IMR-90 (cell line): ENCODE data around the gene AGO1. TPM values are rescaled to one million over a fixed set of nuclear protein-coding genes. Genes with fewer than 3 reads are reported as not detected.

Experiments used
- ATAC-seq: fragments of 200-7000 bp; cut with Tn5 transposase; 2 replicates; pipeline ENCODE4 v1.9.1; 2020; ENCODE audit warnings: low read depth, mild to moderate bottlenecking, moderate library complexity
- BruUV-seq: library from RNA; stranded (reverse); fragments of 400-500 nt; replicated peaks from 2 replicates; lab custom pipeline; 2021; lab: Mats Ljungman, UMichigan
- CTCF ChIA-PET: fragments of 300-600 bp; formaldehyde crosslinking; extraction: SDS; loops from one replicate; lab custom pipeline; 2021; ENCODE audit warnings: antibody characterized with exemption; lab: Yijun Ruan, JAX
- POLR2A ChIA-PET: fragments of 300-600 bp; sonication (Branson Sonifier 250); formaldehyde crosslinking; loops from one replicate; lab custom pipeline; 2022; ENCODE audit warnings: antibody characterized with exemption; ENCODE audit not compliant: unreplicated experiment; lab: Charles Lee
- DNase-seq: peaks from one replicate; pipeline ENCODE4 v3.0.0; 2013
- H2AFZ ChIP-seq: replicated peaks from 2 replicates; pipeline ENCODE3; 2013; ENCODE audit warnings: low read length, mild to moderate bottlenecking; ENCODE audit not compliant: poor library complexity
- H2AK5ac ChIP-seq: 2 replicates; pipeline ENCODE4 v1.6.1; 2013; ENCODE audit warnings: low read depth, low read length, inconsistent platforms
- H2AK9ac ChIP-seq: replicated peaks from 2 replicates; pipeline ENCODE3; 2013; ENCODE audit warnings: mild to moderate bottlenecking, low read depth, low read length, moderate library complexity; ENCODE audit not compliant: poor library complexity
- H2BK120ac ChIP-seq: 2 replicates; pipeline ENCODE4 v1.6.1; 2013; ENCODE audit warnings: low read depth, low read length, inconsistent platforms
- H2BK15ac ChIP-seq: 3 replicates; pipeline ENCODE4 v1.6.1; 2013; ENCODE audit warnings: low read depth, low read length, inconsistent platforms
- H2BK20ac ChIP-seq: 2 replicates; pipeline ENCODE4 v1.6.1; 2013; ENCODE audit warnings: low read depth, mild to moderate bottlenecking, inconsistent platforms, low read length, moderate library complexity
- H2BK5ac ChIP-seq: 2 replicates; pipeline ENCODE4 v1.6.1; 2013; ENCODE audit warnings: mild to moderate bottlenecking, low read depth, low read length, inconsistent platforms; ENCODE audit not compliant: poor library complexity, severe bottlenecking
- H3K14ac ChIP-seq: replicated peaks from 2 replicates; pipeline ENCODE4 v1.6.1; 2013; ENCODE audit warnings: low read depth, low read length, inconsistent platforms
- H3K18ac ChIP-seq: 2 replicates; pipeline ENCODE4 v1.6.1; 2013; ENCODE audit warnings: low read depth, low read length, control low read depth
- H3K23ac ChIP-seq: 2 replicates; pipeline ENCODE4 v1.6.1; 2013; ENCODE audit warnings: low read depth, low read length, inconsistent platforms
- H3K27ac ChIP-seq: 2 replicates; pipeline ENCODE4 v1.5.1; 2013; ENCODE audit warnings: mild to moderate bottlenecking, control low read depth, low read length; ENCODE audit not compliant: insufficient read depth
- H3K27me3 ChIP-seq: 2 replicates; pipeline ENCODE4 v1.6.1; 2013; ENCODE audit warnings: low read length; ENCODE audit not compliant: control insufficient read depth, insufficient read depth
- H3K36me3 ChIP-seq: 2 replicates; pipeline ENCODE4 v1.6.1; 2013; ENCODE audit warnings: low read length, mixed read lengths; ENCODE audit not compliant: control insufficient read depth, insufficient read depth
- H3K4ac ChIP-seq: 2 replicates; pipeline ENCODE4 v1.6.1; 2013; ENCODE audit warnings: low read depth, low read length, inconsistent platforms
- H3K4me1 ChIP-seq: 2 replicates; pipeline ENCODE4 v1.6.1; 2013; ENCODE audit warnings: low read length, mixed read lengths; ENCODE audit not compliant: control insufficient read depth, insufficient read depth
- H3K4me2 ChIP-seq: 2 replicates; pipeline ENCODE4 v1.6.1; 2013; ENCODE audit warnings: low read depth, mild to moderate bottlenecking, control low read depth, low read length, moderate library complexity
- H3K4me3 ChIP-seq: 2 replicates; pipeline ENCODE4 v1.5.1; 2013; ENCODE audit warnings: low read depth, mild to moderate bottlenecking, control low read depth, low read length, moderate library complexity; ENCODE audit not compliant: insufficient read depth
- H3K56ac ChIP-seq: 2 replicates; pipeline ENCODE4 v1.6.1; 2013; ENCODE audit warnings: low read length, inconsistent platforms; ENCODE audit not compliant: insufficient read depth; ENCODE audit errors: extremely low read depth
- H3K79me1 ChIP-seq, 2 experiments: 2 replicates each; pipeline ENCODE4 v1.6.1; 2013; ENCODE audit warnings: low read length in 2 of 2, inconsistent platforms in 1 of 2, low read depth in 1 of 2
- H3K9ac ChIP-seq: 2 replicates; pipeline ENCODE4 v1.6.1; 2013; ENCODE audit warnings: low read depth, low read length, control low read depth
- H3K9me1 ChIP-seq: 2 replicates; pipeline ENCODE4 v1.6.1; 2013; ENCODE audit warnings: low read length, inconsistent platforms; ENCODE audit not compliant: insufficient read depth
- H3K9me3 ChIP-seq: 2 replicates; pipeline ENCODE4 v1.6.1; 2013; ENCODE audit warnings: low read length; ENCODE audit not compliant: control insufficient read depth, insufficient read depth
- H4K20me1 ChIP-seq: 2 replicates; pipeline ENCODE4 v1.6.1; 2013; ENCODE audit warnings: low read length, inconsistent platforms; ENCODE audit not compliant: insufficient read depth
- H4K5ac ChIP-seq: 2 replicates; pipeline ENCODE4 v1.6.1; 2013; ENCODE audit warnings: mild to moderate bottlenecking, low read depth, low read length, control low read depth
- H4K8ac ChIP-seq, 2 experiments: 2 replicates each; pipeline ENCODE4 v1.6.1; 2013; ENCODE audit warnings: low read depth in 2 of 2, low read length in 2 of 2, control low read depth in 1 of 2, inconsistent platforms in 1 of 2
- H4K91ac ChIP-seq: 2 replicates; pipeline ENCODE4 v1.6.1; 2013; ENCODE audit warnings: low read depth, low read length, inconsistent platforms; ENCODE audit not compliant: insufficient read depth
- CHD1 ChIP-seq: IDR thresholded peaks from 2 replicates; pipeline ENCODE4 v1.6.1; 2012; ENCODE audit warnings: low read depth, low read length, improper control_type of control experiment
- FOS ChIP-seq: fragments of 150-350 bp; IDR thresholded peaks from 2 replicates; pipeline ENCODE4 v1.6.1; 2016; ENCODE audit warnings: low read depth, low read length
- MAFK ChIP-seq: IDR thresholded peaks from 2 replicates; pipeline ENCODE4 v1.6.1; 2012; ENCODE audit warnings: low read depth, low read length, improper control_type of control experiment
- MXI1 ChIP-seq: IDR thresholded peaks from 2 replicates; pipeline ENCODE4 v1.6.1; 2012; ENCODE audit warnings: low read depth, mild to moderate bottlenecking, low read length, moderate library complexity, borderline replicate concordance
- NFE2L2 ChIP-seq: fragments of 150-350 bp; IDR thresholded peaks from 2 replicates; pipeline ENCODE4 v1.6.1; 2016; ENCODE audit warnings: low read depth, mild to moderate bottlenecking, low read length
- POLR2A ChIP-seq: IDR thresholded peaks from 2 replicates; pipeline ENCODE4 v1.6.1; 2012; ENCODE audit warnings: mild to moderate bottlenecking, low read depth, low read length
- RAD21 ChIP-seq: IDR thresholded peaks from 2 replicates; pipeline ENCODE4 v1.6.1; 2012; ENCODE audit warnings: low read length, improper control_type of control experiment
- WGBS, 2 experiments: methylation state at CpG; one replicate each; pipeline versions ENCODE4 v1.1.5 to v1.1.7; 2013; ENCODE audit warnings: missing lambda C conversion rate in 2 of 2; ENCODE audit not compliant: insufficient read length in 1 of 2; ENCODE audit errors: extremely low coverage in 2 of 2; 5-methylcytosine and 5-hydroxymethylcytosine counted together
- dilution Hi-C: fragments of 300-500 bp; cut with HindIII; formaldehyde crosslinking; loops from one replicate; pipeline ENCODE4 v1.14.3; 2018; ENCODE audit warnings: low sequenced_read_pairs; ENCODE audit not compliant: unreplicated experiment
- in situ Hi-C: fragments of 300-500 bp; cut with MboI; formaldehyde crosslinking; loops from 3 replicates; pipeline ENCODE4 v1.14.3; 2019; ENCODE audit warnings: low sequenced_read_pairs, inconsistent platforms, mixed read lengths
- intact Hi-C: fragments of 100-400 bp; cut with micrococcal nuclease; formaldehyde crosslinking; loops from 2 replicates; pipeline ENCODE4 v1.10.0; 2022
- polyA plus RNA-seq, 3 experiments: library from polyadenylated mRNA; depleted of rRNA; stranded (reverse); fragments of >200 nt; gene quantifications; 2 replicates each; pipeline ENCODE4 v1.2.3, GENCODE V29; 2012; ENCODE audit warnings: low replicate concordance in 1 of 3
- total RNA-seq: library from RNA; depleted of rRNA; stranded (reverse); fragments of >200 nt; gene quantifications from 2 replicates; pipeline ENCODE4 v1.2.3, GENCODE V29; 2012
- TF ChIP-seq, protein P1 (sequence below): conservative IDR thresholded peaks from 2 replicates; pipeline ENCODE4 v1.5.1; 2012; ENCODE audit warnings: mild to moderate bottlenecking, low read depth, low read length, improper control_type of control experiment

Gene AGO1
- total and polyA plus RNA-seq, 2 of the 4 experiments (the other 2 are of a cell fraction): 11.3 to 21.5 TPM

DNA sequence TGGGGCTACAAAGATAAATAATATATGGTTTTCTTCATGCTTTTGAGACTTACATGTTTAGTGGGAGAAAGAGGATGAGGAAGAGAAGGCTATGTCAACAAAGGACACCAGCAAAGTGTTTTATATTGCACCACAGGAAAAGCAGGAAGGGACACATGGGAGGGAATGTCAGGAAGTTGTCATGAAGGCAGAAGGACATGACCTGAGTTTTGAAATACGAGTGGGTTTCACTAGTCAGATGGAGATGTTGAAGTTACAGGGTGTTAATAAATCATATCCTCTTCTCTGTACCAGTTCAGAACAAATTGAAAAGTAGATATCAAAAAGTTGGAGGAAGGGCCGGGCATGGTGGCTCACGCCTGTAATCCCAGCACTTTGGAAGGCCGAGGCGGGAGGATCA lies 18.2 kb upstream of the AGO1 start:
- WGBS, 2 experiments: no CpG with 5 or more reads among the region's 5 CpGs
- Histone ChIP-seq H3K4ac (no peak overlapping the region), H3K36me3 (no peaks in the 10 kb centered on the region), H3K23ac (no peak overlapping the region), H3K18ac (no peak overlapping the region), H3K56ac (no peak overlapping the region), H4K91ac (no peak overlapping the region), H2BK20ac (no peak overlapping the region), H3K4me1 (no peaks in the 10 kb centered on the region), H3K14ac (no peak overlapping the region), H3K9me1 (no peaks in the 10 kb centered on the region), H2BK120ac (no peak overlapping the region), H3K27ac (no peak overlapping the region), H2BK15ac (no peak overlapping the region), H2AK5ac (no peak overlapping the region), H4K20me1 (no peaks in the 10 kb centered on the region), H3K4me2 (no peak overlapping the region), H3K4me3 (no peak overlapping the region), H3K9me3 (no peaks in the 10 kb centered on the region), H3K9ac (no peak overlapping the region), H3K27me3 (no peaks in the 10 kb centered on the region), H2AK9ac (no peak overlapping the region), H3K79me1 (no peaks in the 10 kb centered on the region), H2AFZ (no peak overlapping the region), H2BK5ac (no peak overlapping the region), H4K8ac (no peak overlapping the region), H4K5ac (no peak overlapping the region)
- no TSS peak for BruUV-seq
- in situ Hi-C loops (no loop called here), intact Hi-C loops (no loop called here), dilution Hi-C loops (no loop called here)
- CTCF ChIA-PET: no interaction called here
- TF ChIP-seq CHD1 (no peak), RAD21 (no peak), NFE2L2 (no peak), FOS (no peak), MAFK (no peak), POLR2A (no peak), MXI1 (no peak)
- TF ChIP-seq, protein P1, sequence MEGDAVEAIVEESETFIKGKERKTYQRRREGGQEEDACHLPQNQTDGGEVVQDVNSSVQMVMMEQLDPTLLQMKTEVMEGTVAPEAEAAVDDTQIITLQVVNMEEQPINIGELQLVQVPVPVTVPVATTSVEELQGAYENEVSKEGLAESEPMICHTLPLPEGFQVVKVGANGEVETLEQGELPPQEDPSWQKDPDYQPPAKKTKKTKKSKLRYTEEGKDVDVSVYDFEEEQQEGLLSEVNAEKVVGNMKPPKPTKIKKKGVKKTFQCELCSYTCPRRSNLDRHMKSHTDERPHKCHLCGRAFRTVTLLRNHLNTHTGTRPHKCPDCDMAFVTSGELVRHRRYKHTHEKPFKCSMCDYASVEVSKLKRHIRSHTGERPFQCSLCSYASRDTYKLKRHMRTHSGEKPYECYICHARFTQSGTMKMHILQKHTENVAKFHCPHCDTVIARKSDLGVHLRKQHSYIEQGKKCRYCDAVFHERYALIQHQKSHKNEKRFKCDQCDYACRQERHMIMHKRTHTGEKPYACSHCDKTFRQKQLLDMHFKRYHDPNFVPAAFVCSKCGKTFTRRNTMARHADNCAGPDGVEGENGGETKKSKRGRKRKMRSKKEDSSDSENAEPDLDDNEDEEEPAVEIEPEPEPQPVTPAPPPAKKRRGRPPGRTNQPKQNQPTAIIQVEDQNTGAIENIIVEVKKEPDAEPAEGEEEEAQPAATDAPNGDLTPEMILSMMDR: no peak
- no peak for ATAC-seq
- POLR2A ChIA-PET: no interaction called here
- no peak for DNase-seq
